B cell (primary cell): Measurements from ENCODE around the gene ANKRD28. TPM values are rescaled to one million over a fixed set of nuclear protein-coding genes. Genes with fewer than 3 reads are reported as not detected.

Experiments
- ATAC-seq: fragments of 200-7000 bp; cut with Tn5 transposase; one replicate; pipeline ENCODE4 v1.10.0; 2021; ENCODE audit warnings: low read depth, mild to moderate bottlenecking, moderate number of reproducible peaks, moderate library complexity
- CTCF ChIA-PET: fragments of 350-600 bp; sonication (Branson Sonifier 250); formaldehyde crosslinking; loops from one replicate; lab custom pipeline; 2021; ENCODE audit warnings: antibody characterized with exemption, inconsistent platforms; lab: Charles Lee
- POLR2A ChIA-PET: fragments of 350-600 bp; sonication (Branson Sonifier 250); formaldehyde crosslinking; loops from one replicate; lab custom pipeline; 2021; ENCODE audit warnings: antibody characterized with exemption; lab: Charles Lee
- DNase-seq: peaks from one replicate; pipeline ENCODE4 v3.0.0; 2013
- H2AFZ ChIP-seq: 2 replicates; pipeline ENCODE4 v1.6.1; 2012; ENCODE audit warnings: mild to moderate bottlenecking, low read depth, low read length; ENCODE audit not compliant: insufficient read depth, poor library complexity, severe bottlenecking
- H3K27ac ChIP-seq, 2 donors: 1 replicate in 1 of 2; 2 replicates in 1 of 2; pipeline ENCODE4 v1.5.1; 2012 to 2013; ENCODE audit warnings: low read length in 2 of 2, mild to moderate bottlenecking in 2 of 2, moderate library complexity in 1 of 2
- H3K27me3 ChIP-seq, 4 experiments: fragments of 200-600 bp in 1 of 4; sonication (generic) in 1 of 4; replicated peaks in 1 of 4; 1 replicate in 2 of 4; 2 replicates in 2 of 4; pipeline versions ENCODE4 v1.6.1 to v1.7.0; 2013 to 2016; ENCODE audit warnings: low read length in 3 of 4, mild to moderate bottlenecking in 2 of 4, mixed read lengths in 1 of 4, moderate library complexity in 1 of 4; ENCODE audit not compliant: insufficient read depth in 4 of 4, control insufficient read depth in 3 of 4; ENCODE audit errors: control extremely low read depth in 1 of 4
- H3K36me3 ChIP-seq, 2 experiments: replicated peaks in 1 of 2; 1 replicate in 1 of 2; 2 replicates in 1 of 2; pipeline versions ENCODE4 v1.6.1 to v1.7.1; 2013; ENCODE audit warnings: low read length in 1 of 2; ENCODE audit not compliant: insufficient read depth in 2 of 2, control insufficient read depth in 1 of 2; ENCODE audit errors: control extremely low read depth in 1 of 2, extremely low read depth in 1 of 2
- H3K4me1 ChIP-seq, 2 donors: fragments of 200-600 bp in 1 of 2; sonication (generic) in 1 of 2; 1 replicate in 1 of 2; 2 replicates in 1 of 2; pipeline versions ENCODE4 v1.5.1 to v1.6.1; 2013 to 2017; ENCODE audit warnings: low read length in 2 of 2; ENCODE audit not compliant: control insufficient read depth in 2 of 2, insufficient read depth in 2 of 2
- H3K4me2 ChIP-seq: replicated peaks from 2 replicates; pipeline ENCODE3; 2012; ENCODE audit warnings: mild to moderate bottlenecking, low read depth, low read length; ENCODE audit not compliant: poor library complexity, severe bottlenecking
- H3K4me3 ChIP-seq, 5 experiments: fragments of 200-600 bp in 1 of 5; sonication (generic) in 1 of 5; 1 replicate in 3 of 5; 2 replicates in 2 of 5; pipeline versions ENCODE4 v1.5.1 to v1.7.0; 2011 to 2016; ENCODE audit warnings: low read length in 4 of 5, mild to moderate bottlenecking in 4 of 5, low read depth in 2 of 5, control low read depth in 1 of 5, moderate library complexity in 1 of 5; ENCODE audit not compliant: insufficient read depth in 1 of 5; ENCODE audit errors: control extremely low read depth in 1 of 5, extremely low read depth in 1 of 5
- H3K79me2 ChIP-seq: fragments of 200-600 bp; sonication (generic); one replicate; pipeline ENCODE4 v1.6.0; 2016; ENCODE audit warnings: low read length; ENCODE audit not compliant: control insufficient read depth, insufficient read depth
- H3K9ac ChIP-seq: fragments of 200-600 bp; sonication (generic); 2 replicates; pipeline ENCODE4 v1.6.1; 2017; ENCODE audit warnings: mild to moderate bottlenecking, low read length, moderate library complexity
- H3K9me3 ChIP-seq, 3 donors: one replicate each; pipeline versions ENCODE4 v1.6.1 to v1.7.1; 2013; ENCODE audit warnings: low read length in 2 of 3; ENCODE audit not compliant: control insufficient read depth in 2 of 3, insufficient read depth in 1 of 3; ENCODE audit errors: control extremely low read depth in 1 of 3
- H4K20me1 ChIP-seq: 2 replicates; pipeline ENCODE4 v1.6.0; 2012; ENCODE audit warnings: mild to moderate bottlenecking, low read length; ENCODE audit not compliant: insufficient read depth, control insufficient read depth, poor library complexity, severe bottlenecking
- H3K27ac Mint-ChIP-seq: one replicate; pipeline ENCODE4 v1.8.0; 2021; ENCODE audit warnings: mixed read lengths
- H3K27me3 Mint-ChIP-seq: one replicate; pipeline ENCODE4 v1.8.0; 2021; ENCODE audit warnings: mixed read lengths
- H3K4me1 Mint-ChIP-seq: one replicate; pipeline ENCODE4 v1.8.0; 2021; ENCODE audit warnings: mixed read lengths
- H3K4me3 Mint-ChIP-seq: one replicate; pipeline ENCODE4 v1.8.0; 2021; ENCODE audit warnings: mixed read lengths
- H3K9me3 Mint-ChIP-seq: one replicate; pipeline ENCODE4 v1.8.0; 2022; ENCODE audit warnings: mixed read lengths; ENCODE audit not compliant: insufficient read depth
- EZH2 ChIP-seq: IDR thresholded peaks from 2 replicates; pipeline ENCODE4 v1.6.1; 2012; ENCODE audit warnings: borderline replicate concordance, low read depth, mild to moderate bottlenecking, moderate library complexity, low read length; ENCODE audit not compliant: insufficient read depth, poor library complexity, severe bottlenecking
- WGBS: methylation state at CpG from one replicate; pipeline ENCODE4 v1.1.5; 2013; ENCODE audit warnings: missing lambda C conversion rate; ENCODE audit not compliant: insufficient coverage; 5-methylcytosine and 5-hydroxymethylcytosine counted together
- intact Hi-C: fragments of 100-400 bp; cut with micrococcal nuclease; formaldehyde crosslinking; loops from one replicate; pipeline ENCODE4 v1.10.0; 2022
- polyA plus RNA-seq: library from polyadenylated mRNA; depleted of rRNA; stranded (reverse); fragments of >200 nt; gene quantifications from 2 replicates; pipeline ENCODE4 v1.2.3, GENCODE V29; 2012
- total RNA-seq, 2 donors: library from RNA; stranded (reverse); fragments of 120-200 nt in 1 of 2; gene quantifications; 1 replicate in 1 of 2; 2 replicates in 1 of 2; pipeline versions ENCODE4 v1.2.3 to v1.2.4, GENCODE V29; 2013 to 2022
- TF ChIP-seq, protein P1 (sequence below): fragments of 200-600 bp; IDR thresholded peaks from one replicate; pipeline ENCODE4 v1.8.0; 2022; ENCODE audit warnings: antibody characterized with exemption, mild to moderate bottlenecking

The ANKRD28 gene
- total and polyA plus RNA-seq, 2 donors (not counting 1 experiment from before 2014, with no cell fraction given): 20.7 to 37.4 TPM

DNA sequence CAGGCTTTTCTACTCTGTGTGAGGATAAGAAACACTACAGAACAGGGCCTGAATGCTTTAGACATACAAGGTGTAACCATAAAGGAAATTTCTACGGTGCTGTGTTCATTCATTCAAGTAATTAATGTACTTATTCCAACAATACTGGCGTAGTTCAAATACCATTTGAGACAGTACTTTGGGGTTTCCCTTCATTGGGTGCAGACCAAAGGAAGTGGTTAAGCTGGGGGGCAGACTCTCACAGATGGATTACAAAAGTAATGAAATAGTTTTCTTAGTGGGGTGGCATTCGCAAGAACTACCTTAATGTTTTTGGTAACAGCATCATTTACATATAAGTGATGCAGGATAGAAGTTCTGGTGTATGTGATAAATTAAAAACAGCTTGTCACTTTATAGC, 130.3 kb downstream of the ANKRD28 start:
- Mint-ChIP-seq H3K27ac (no peak overlapping the region), H3K4me1 (peaks cover 18% of the 10 kb centered on the region), H3K4me3 (no peak overlapping the region), H3K27me3 (no peaks in the 10 kb centered on the region), H3K9me3 (no peaks in the 10 kb centered on the region)
- Histone ChIP-seq H3K9ac (no peak overlapping the region), H3K9me3 (no peaks in the 10 kb centered on the region), H3K4me2 (peak overlapping the region; percentile 5), H4K20me1 (no peaks in the 10 kb centered on the region), H3K27ac (no peak overlapping the region), H2AFZ (no peak overlapping the region), H3K36me3 (peaks cover 0 to 7% of the 10 kb centered on the region in 2 experiments), H3K4me3 (no peak overlapping the region), H3K79me2 (no peaks in the 10 kb centered on the region), H3K4me1 (peaks cover 3 to 11% of the 10 kb centered on the region in 2 donors), H3K27me3 (no peaks in the 10 kb centered on the region)
- intact Hi-C loops: no loop called here
- ChIA-PET CTCF (interaction anchor here (1.0 to 1.5 kb wide), 2 partner anchors 19 to 37 kb away, joined by 3 read pairs; no protein-coding TSS in a partner anchor), POLR2A (no interaction called here)
- no peak for TF ChIP-seq EZH2
- TF ChIP-seq, protein P1, sequence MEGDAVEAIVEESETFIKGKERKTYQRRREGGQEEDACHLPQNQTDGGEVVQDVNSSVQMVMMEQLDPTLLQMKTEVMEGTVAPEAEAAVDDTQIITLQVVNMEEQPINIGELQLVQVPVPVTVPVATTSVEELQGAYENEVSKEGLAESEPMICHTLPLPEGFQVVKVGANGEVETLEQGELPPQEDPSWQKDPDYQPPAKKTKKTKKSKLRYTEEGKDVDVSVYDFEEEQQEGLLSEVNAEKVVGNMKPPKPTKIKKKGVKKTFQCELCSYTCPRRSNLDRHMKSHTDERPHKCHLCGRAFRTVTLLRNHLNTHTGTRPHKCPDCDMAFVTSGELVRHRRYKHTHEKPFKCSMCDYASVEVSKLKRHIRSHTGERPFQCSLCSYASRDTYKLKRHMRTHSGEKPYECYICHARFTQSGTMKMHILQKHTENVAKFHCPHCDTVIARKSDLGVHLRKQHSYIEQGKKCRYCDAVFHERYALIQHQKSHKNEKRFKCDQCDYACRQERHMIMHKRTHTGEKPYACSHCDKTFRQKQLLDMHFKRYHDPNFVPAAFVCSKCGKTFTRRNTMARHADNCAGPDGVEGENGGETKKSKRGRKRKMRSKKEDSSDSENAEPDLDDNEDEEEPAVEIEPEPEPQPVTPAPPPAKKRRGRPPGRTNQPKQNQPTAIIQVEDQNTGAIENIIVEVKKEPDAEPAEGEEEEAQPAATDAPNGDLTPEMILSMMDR: no peak
- WGBS: 60% methylated on average over 1 of the region's 3 CpGs
- DNase-seq (peak; percentile 40), ATAC-seq (peak; percentile 43)

DNA sequence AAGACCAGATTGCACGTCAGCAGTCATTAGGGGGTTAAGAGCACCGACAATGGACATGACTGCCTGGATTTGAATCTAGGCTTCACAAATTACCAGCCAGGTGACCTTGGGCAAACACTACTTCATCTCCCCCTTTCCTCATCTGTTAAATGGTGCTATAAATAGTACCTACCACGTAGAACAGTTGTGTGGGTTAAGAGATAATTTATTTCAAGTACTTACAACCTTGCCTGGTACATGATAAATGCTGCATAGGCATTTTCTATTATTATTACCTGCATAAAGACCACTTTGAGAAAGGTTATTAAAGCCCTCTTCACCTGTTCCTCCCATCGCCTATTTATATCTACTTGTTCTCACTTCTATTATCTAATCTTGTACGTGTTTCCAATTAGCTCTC, 131.5 kb downstream of the ANKRD28 start:
- Mint-ChIP-seq H3K27ac (no peak overlapping the region), H3K4me3 (no peak overlapping the region), H3K4me1 (peaks cover 18% of the 10 kb centered on the region), H3K9me3 (no peaks in the 10 kb centered on the region), H3K27me3 (peaks cover 4% of the 10 kb centered on the region)
- H3K9ac ChIP-seq: no peak overlapping the region
- no peaks in the 10 kb centered on the region for H4K20me1 ChIP-seq
- H3K9me3 ChIP-seq: no peaks in the 10 kb centered on the region
- H3K4me2 ChIP-seq: no peak overlapping the region
- TF ChIP-seq, protein P1: no peak
- TF ChIP-seq EZH2: no peak
- WGBS: 100% methylated on average over 2 of the region's 5 CpGs
- POLR2A ChIA-PET: no interaction called here
- H3K79me2 ChIP-seq: no peaks in the 10 kb centered on the region
- CTCF ChIA-PET: interaction anchor here (1.5 kb wide), 1 partner anchor 36 kb away, joined by 3 read pairs; no protein-coding TSS in a partner anchor
- H3K4me1 ChIP-seq: peaks cover 3 to 11% of the 10 kb centered on the region in 2 donors
- H3K27ac ChIP-seq: no peak overlapping the region
- intact Hi-C loops: no loop called here
- H3K36me3 ChIP-seq: peaks cover 0 to 7% of the 10 kb centered on the region in 2 experiments
- H3K4me3 ChIP-seq: no peak overlapping the region
- no peaks in the 10 kb centered on the region for H3K27me3 ChIP-seq
- H2AFZ ChIP-seq: no peak overlapping the region
- DNase-seq (no peak), ATAC-seq (no peak)
